Body of pancreas (tissue), 4 donors: ENCODE measurements around the gene CSF2. TPM values are rescaled to one million over a fixed set of nuclear protein-coding genes. Genes with fewer than 3 reads are reported as not detected.

Experiments
- ATAC-seq: fragments of 150-250 bp; one replicate; pipeline ENCODE4 v1.9.1; 2016
- DNase-seq, 4 donors: peaks; one replicate each; pipeline ENCODE4 v3.0.0-alpha.2; 2019
- H3K27ac ChIP-seq, 4 donors: fragments of 200-600 bp; sonication (generic); 1 replicate in 3 of 4; 2 replicates in 1 of 4; pipeline versions ENCODE4 v1.5.1 to v1.6.1; 2016 to 2019; ENCODE audit warnings: mild to moderate bottlenecking in 1 of 4, mixed read lengths in 1 of 4, moderate library complexity in 1 of 4
- H3K27me3 ChIP-seq, 2 donors: fragments of 200-600 bp; sonication (generic); one replicate each; pipeline ENCODE4 v1.6.0; 2016; ENCODE audit warnings: mild to moderate bottlenecking in 1 of 2
- H3K36me3 ChIP-seq, 2 donors: fragments of 200-600 bp; sonication (generic); replicated peaks in 1 of 2; 2 replicates each; pipeline ENCODE4 v1.5.1; 2016; ENCODE audit warnings: low read depth in 2 of 2; ENCODE audit not compliant: insufficient read depth in 1 of 2
- H3K4me1 ChIP-seq: fragments of 200-600 bp; sonication (generic); one replicate; pipeline ENCODE4 v1.6.0; 2016
- H3K4me3 ChIP-seq, 2 donors: fragments of 200-600 bp; sonication (generic); 1 replicate in 1 of 2; 2 replicates in 1 of 2; pipeline ENCODE4 v1.5.1; 2016 to 2019
- H3K9me3 ChIP-seq, 3 donors: fragments of 200-600 bp; sonication (generic); 1 replicate in 2 of 3; 2 replicates in 1 of 3; pipeline ENCODE4 v1.5.1; 2016
- CTCF ChIP-seq, 7 experiments: fragments of 450-650 bp in 4 of 7; fragments of 200-600 bp in 3 of 7; sonication (generic) in 3 of 7; IDR thresholded peaks; one replicate each; pipeline ENCODE4 v1.5.1; 2016 to 2019; ENCODE audit warnings: antibody characterized with exemption in 7 of 7
- POLR2A ChIP-seq, 3 donors: fragments of 450-650 bp; IDR thresholded peaks; one replicate each; pipeline ENCODE4 v1.6.1; 2016; ENCODE audit warnings: antibody characterized with exemption in 3 of 3, mild to moderate bottlenecking in 2 of 3
- WGBS, 2 donors: methylation state at CpG; one replicate each; pipeline ENCODE4 v1.1.5; 2017; 5-methylcytosine and 5-hydroxymethylcytosine counted together
- intact Hi-C: fragments of 100-400 bp; cut with DNase I; formaldehyde crosslinking; loops from one replicate; pipeline ENCODE4 v1.15.1; 2023
- total RNA-seq, 2 donors: library from RNA; depleted of rRNA; stranded (reverse); fragments of >200 nt; gene quantifications; one replicate each; pipeline ENCODE4 v1.1.0, GENCODE V29; 2016

Gene CSF2
- total RNA-seq, 2 donors from 2014 or later = not detected

GRCh38 chr5:132064738-132065331 is 8.8 kb upstream of the CSF2 start:
- intact Hi-C loops = no loop called here
- no peak overlapping the region for H3K4me3 ChIP-seq
- WGBS, 2 donors = 76 to 77% methylated on average over 11 of the region's 11 CpGs
- no peaks in the 10 kb centered on the region for H3K9me3 ChIP-seq
- TF ChIP-seq POLR2A (IDR thresholded peaks at IDR 0.05) (no peak), CTCF (IDR thresholded peaks at IDR 0.05) (peak; percentile 63 to 89 (median 82))
- peak; percentile 66 to 76 (median 71) for DNase-seq
- H3K4me1 ChIP-seq = no peaks in the 10 kb centered on the region
- H3K27ac ChIP-seq = no peak overlapping the region
- no peaks in the 10 kb centered on the region for H3K36me3 ChIP-seq
- H3K27me3 ChIP-seq = no peaks in the 10 kb centered on the region
- peak; percentile 70 for ATAC-seq

- TF ChIP-seq CTCF (IDR thresholded peaks at IDR 0.05) (peak in 5 of 7 experiments; percentile 14 to 44 (median 25)), POLR2A (IDR thresholded peaks at IDR 0.05) (no peak)
- Histone ChIP-seq H3K36me3 (no peaks in the 10 kb centered on the region), H3K4me1 (no peaks in the 10 kb centered on the region), H3K9me3 (no peaks in the 10 kb centered on the region), H3K27ac (no peak overlapping the region), H3K4me3 (no peak overlapping the region), H3K27me3 (no peaks in the 10 kb centered on the region)
- WGBS, 2 donors = 57 to 61% methylated on average over 4 of the region's 4 CpGs
- DNase-seq (peak; percentile 43 to 62 (median 44)), ATAC-seq (peak; percentile 54)
- intact Hi-C loops = no loop called here
Observed at GRCh38 chr5:132065351-132065937, 8.1 kb upstream of the CSF2 start.

GRCh38 chr5:132065951-132066701 is 7.5 kb upstream of the CSF2 start:
- no peak overlapping the region for H3K4me3 ChIP-seq
- WGBS, 2 donors = 86 to 91% methylated on average over 13 of the region's 13 CpGs
- TF ChIP-seq POLR2A (IDR thresholded peaks at IDR 0.05) (no peak), CTCF (IDR thresholded peaks at IDR 0.05) (no peak)
- H3K9me3 ChIP-seq = no peaks in the 10 kb centered on the region
- H3K27me3 ChIP-seq = no peaks in the 10 kb centered on the region
- intact Hi-C loops = no loop called here
- ATAC-seq (no peak), DNase-seq (no peak)
- H3K36me3 ChIP-seq = no peaks in the 10 kb centered on the region
- H3K27ac ChIP-seq = no peak overlapping the region
- H3K4me1 ChIP-seq = no peaks in the 10 kb centered on the region

- 82 to 88% methylated on average over 4 of the region's 4 CpGs for WGBS, 2 donors
- H3K9me3 ChIP-seq = no peaks in the 10 kb centered on the region
Observed at GRCh38 chr5:132066871-132067270, 6.7 kb upstream of the CSF2 start.

More at GRCh38 chr5:132066871-132067270, 6.7 kb upstream of the CSF2 start:
- Histone ChIP-seq H3K27me3 (no peaks in the 10 kb centered on the region), H3K4me1 (no peaks in the 10 kb centered on the region), H3K36me3 (no peaks in the 10 kb centered on the region), H3K27ac (no peak overlapping the region), H3K4me3 (no peak overlapping the region)
- no peak for ATAC-seq
- TF ChIP-seq CTCF (IDR thresholded peaks at IDR 0.05) = no peak
- no peak for TF ChIP-seq POLR2A (IDR thresholded peaks at IDR 0.05)
- intact Hi-C loops = no loop called here
- no peak for DNase-seq
